Measurements from ENCODE around the gene OSBPL6.
A peak's percentile ranks its signal among the peaks of the same experiment; 100 is the strongest.
"Not testable (repeated sequence)": the region's sequence is repeated elsewhere in the genome, so short reads cannot be mapped to it uniquely, and the experiment has no call there.

OSBPL6 gene

GRCh38 chr2:178403671-178404306 lies 209.5 kb downstream of the OSBPL6 start:
- DNase-seq (ENCODE audit: low spot score): peak; percentile 9

DNA sequence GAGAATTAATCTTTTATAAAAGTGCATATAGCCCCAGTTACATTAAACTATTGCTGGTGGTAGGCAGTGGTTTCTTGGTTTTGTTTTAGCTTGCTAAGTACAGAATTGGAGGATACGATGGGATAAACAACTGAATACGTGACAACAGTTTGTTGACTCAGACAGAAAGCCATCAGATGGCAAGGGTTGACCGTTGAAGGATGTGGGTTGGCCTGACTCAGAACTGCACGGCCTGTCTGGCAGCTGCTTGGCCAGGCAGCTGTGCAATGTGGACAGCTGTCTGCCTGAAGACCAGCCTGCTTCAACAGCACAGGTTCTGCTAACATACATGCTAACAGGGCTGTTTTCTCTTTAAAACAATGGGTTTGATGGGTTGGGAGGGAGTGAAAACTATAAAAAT lies 210.1 kb downstream of the OSBPL6 start:
- DNase-seq (ENCODE audit: low spot score): peak; percentile 78

DNA sequence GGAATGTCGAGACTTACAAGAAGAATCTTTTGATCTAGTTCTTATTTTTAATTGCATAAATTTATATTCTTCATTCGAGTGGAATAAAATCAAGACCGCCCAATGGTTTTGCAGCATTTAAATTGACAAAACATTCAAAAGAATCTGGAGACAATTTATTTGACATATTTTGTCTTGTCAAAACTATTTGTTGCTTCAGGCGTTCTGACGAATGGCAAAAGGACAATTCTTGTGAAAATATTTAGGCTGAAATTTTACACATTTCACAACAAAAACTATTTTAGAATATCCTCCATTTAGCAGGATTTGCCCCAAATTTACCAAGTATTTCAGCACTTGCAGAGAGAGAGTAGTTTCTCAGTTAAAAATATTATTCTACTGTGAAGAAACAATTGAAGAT lies 214.9 kb downstream of the OSBPL6 start:
- DNase-seq (ENCODE audit: low spot score): no peak

GRCh38 chr2:178412047-178412446 lies 217.7 kb downstream of the OSBPL6 start:
- no peak for DNase-seq (ENCODE audit: low spot score)

DNA sequence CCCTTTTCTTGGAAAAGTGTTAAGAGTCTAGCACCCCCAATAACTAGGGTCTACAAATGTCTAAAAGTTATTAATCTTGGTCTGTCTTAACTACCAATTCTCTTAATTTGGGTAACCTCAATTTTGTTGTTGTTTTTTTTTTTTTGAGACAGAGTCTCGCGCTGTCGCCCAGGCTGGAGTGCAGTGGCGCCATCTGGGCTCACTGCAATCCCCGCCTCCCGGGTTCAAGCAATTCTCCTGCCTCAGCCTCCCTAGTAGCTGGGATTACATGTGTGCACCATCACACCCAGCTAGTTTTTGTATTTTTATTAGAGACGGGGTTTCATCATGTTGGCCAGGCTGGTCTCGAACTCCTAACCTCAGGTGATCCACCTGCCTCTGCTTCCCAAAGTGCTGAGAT lies 218.1 kb downstream of the OSBPL6 start:
- DNase-seq (ENCODE audit: low spot score): not testable (repeated sequence)

DNA sequence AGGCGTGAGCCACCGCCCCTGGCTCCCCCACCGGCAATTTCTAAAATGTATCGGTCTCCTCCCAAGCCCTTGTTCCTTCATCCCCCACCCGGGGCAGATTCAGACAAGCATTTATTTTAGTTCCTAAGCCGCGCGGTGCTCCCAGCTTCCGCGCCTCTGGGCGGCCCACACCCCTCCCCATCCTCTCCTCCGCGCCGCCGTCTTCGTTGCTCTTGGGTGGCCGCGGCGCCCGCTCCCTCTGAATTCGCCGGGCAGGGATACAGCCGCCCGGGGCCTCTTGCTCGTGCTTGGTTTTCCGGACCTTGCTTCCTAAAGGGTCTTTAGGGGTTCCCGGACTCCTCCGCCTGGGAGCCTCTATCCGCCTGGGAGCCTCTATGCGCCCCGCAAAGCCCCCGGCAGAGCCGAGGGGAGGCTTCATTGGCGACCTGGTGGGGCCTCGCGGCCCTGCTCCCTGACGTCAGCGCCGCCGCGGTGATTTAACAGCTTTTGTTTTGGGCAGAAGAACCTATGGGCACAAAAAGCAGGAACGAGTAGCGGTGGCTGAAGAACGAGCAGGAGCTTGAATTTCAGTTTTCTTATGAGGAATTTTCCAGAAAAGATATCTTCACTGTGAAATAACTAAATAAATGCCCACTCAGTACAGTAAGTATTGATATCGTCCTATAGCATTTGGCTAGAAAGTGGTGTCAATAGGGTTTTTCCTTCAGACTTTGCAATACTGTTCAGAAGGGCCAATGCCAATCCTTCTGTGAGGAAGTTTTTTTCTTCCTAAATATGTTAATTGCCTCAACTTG lies 219.4 kb downstream of the OSBPL6 start:
- DNase-seq (ENCODE audit: low spot score): peak; percentile 76

- DNase-seq (ENCODE audit: low spot score): peak; percentile 92
Measured at GRCh38 chr2:178414266-178415247, 220.2 kb downstream of the OSBPL6 start.

DNA sequence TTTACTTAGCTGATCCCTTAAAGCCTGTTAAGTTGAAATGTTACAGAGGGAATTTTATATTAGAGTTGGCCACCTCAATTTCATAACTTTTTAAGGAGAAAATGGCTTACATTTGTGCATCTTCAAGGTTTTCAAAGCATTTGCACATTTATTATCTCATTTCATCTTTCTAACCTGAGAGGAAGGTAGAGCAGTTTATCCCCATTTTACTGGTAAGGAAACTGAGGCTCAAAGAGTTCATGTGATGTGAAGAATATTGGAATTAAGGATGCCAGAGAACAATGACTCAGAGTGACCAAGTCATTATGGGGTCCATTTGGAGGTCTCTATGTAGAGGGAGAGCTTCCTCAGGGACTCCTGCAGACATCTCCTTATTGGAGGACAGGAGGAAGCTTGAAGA lies 221.7 kb downstream of the OSBPL6 start:
- DNase-seq (ENCODE audit: low spot score): no peak

DNA sequence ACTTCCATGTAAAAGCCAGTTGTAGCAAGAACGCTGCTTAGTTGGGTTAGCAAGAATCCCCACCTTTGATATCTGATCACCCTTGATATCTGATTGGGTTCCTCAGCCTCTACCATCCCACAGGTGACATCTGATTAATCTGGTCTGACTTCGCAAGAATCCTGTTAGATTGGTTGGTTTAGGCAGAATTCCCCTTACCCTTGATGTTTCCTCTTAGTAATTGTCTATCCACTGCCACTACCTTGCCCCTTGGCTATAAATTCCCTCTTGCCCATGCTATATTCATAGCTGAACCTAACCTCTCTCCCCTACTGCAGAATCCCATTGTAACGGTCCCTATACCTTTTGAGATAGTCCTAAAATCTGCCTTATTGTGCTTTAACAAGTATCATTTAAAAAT lies 223.6 kb downstream of the OSBPL6 start:
- DNase-seq (ENCODE audit: low spot score): no peak

- DNase-seq (ENCODE audit: low spot score): no peak
Measured at GRCh38 chr2:178418426-178418825, 224.1 kb downstream of the OSBPL6 start.

GRCh38 chr2:178419123-178419522 lies 224.8 kb downstream of the OSBPL6 start:
- no peak for DNase-seq (ENCODE audit: low spot score)

DNA sequence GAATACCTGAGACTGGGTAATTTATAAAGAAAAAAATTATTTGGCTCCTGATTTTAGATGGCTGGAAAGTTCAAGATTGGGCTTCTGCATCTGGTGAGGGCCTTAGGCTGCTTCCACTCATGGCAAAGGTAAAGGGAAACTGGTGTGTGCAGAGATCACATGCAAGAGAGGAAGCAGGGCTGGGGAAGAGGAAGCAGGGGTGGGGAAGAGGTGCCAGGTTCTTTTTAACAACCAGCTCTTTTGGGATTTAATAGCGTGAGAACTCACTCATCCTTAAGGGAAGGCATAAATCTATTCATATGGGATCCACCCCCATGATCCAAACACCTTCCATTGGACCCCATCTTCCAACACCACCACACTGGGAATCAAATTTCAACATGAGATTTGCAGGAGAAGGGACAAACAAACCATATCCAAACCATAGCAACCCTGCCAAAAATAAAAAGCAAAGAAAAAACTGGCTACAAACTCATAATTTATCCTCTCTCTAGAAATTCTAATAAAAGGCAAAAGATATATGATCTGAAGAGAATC lies 226.2 kb downstream of the OSBPL6 start:
- DNase-seq (ENCODE audit: low spot score): no peak

DNA sequence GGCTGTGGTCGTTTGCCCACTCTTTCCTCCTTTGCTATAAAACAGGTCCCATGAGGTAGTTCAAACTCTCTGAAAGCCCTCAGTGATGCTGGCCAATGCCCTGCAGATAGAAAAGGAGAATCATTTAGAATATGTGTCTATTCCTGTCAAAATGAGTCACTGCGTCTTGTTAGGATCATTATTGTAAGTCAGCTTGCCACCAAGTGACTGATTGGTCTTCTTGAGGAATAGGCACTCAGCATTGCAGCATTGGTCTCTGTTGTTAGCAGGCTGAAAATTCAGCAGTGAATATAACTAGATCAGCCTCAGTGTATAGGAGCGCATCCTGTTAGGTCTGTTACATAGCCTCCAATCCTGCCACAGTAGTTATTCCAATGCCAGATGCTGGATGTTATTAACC lies 227.8 kb downstream of the OSBPL6 start:
- no peak for DNase-seq (ENCODE audit: low spot score)

DNA sequence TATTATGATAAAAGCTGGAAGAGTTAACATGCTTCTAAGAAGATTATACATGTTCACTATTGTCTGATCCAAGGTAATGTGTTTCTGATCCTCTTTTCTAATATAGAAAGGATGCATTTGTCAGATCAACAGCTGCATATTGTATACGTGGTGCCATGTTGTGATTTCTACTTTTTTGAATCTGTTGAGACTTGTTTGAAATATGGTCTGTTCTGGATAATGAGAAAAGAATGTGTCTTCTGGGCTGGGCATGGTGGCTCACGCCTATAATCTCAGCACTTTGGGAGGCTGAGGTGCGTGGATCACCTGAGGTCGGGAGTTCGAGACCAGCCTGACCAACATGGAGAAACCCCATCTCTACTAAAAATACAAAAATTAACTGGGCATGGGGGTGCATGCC lies 229.4 kb downstream of the OSBPL6 start:
- DNase-seq (ENCODE audit: low spot score): not testable (repeated sequence)

- no peak for DNase-seq (ENCODE audit: low spot score)
Measured at GRCh38 chr2:178425255-178425827, 231.0 kb downstream of the OSBPL6 start.

- no peak for DNase-seq (ENCODE audit: low spot score)
Measured at GRCh38 chr2:178426388-178426787, 232.1 kb downstream of the OSBPL6 start.

GRCh38 chr2:178427458-178427857 lies 233.1 kb downstream of the OSBPL6 start:
- no peak for DNase-seq (ENCODE audit: low spot score)

GRCh38 chr2:178428396-178428806 lies 234.1 kb downstream of the OSBPL6 start:
- DNase-seq (ENCODE audit: low spot score): no peak

DNA sequence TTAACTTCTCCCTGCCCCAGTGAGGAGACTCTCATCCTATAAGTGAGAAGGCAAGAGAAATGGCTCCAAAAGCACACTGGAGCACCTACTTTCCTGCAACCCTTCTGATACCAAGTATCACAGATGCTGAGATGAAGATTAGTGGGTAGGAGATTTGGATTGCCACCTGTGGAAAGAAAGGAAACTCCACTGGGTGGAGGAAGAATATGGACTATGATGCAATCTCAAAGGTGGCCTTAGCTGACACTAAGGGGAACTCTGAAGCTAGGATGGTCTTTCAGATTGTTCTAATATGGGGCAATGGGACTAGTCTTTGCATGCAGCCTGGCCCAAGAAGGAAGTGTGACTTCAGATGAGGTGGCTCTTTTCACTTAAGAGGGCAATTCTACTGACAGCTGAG lies 235.0 kb downstream of the OSBPL6 start:
- DNase-seq (ENCODE audit: low spot score): no peak

DNA sequence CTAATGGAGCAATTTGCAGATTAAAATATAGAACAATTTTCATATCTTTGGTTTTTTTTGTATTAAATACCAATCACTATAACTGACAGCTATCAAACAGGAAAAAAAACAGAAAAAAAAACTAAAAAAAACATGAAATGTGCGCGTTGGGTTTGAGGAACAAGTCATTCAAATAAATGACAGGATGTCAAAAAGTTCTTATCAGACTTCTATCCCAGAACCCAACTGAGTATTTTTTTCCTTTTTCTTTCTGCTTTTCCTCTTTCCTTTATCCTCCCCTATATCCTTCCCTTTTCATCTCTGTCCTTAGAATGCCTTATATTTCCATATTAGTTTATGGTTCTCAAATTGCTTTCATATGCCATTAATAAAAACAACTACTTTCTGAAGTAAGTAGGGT lies 242.3 kb downstream of the OSBPL6 start:
- no peak for DNase-seq (ENCODE audit: low spot score)

DNA sequence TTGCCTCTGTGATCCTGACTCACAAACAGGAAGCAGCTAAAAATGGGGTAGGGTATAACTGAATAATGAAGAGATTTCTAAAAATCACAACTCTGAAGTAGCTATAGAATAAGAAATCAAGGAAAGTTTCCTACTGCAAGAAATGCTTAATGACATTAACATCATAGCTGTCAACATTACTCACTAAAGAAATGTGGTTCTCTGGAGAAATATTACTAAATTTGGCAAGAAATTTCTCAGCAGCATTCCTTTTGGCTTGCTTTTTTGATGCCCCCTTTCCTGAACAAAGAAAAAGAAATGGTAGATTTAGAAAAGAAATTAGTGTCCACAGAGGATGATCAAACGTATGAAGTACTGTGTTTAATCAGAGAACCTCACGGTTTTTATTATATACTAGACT lies 247.1 kb downstream of the OSBPL6 start:
- no peak for DNase-seq (ENCODE audit: low spot score)
